ENCODE data around the gene SORCS1. TPM values are rescaled to one million over a fixed set of nuclear protein-coding genes. Genes with fewer than 3 reads are reported as not detected.

SORCS1 gene
- total and polyA plus RNA-seq, 2 donors (not counting 1 experiment from before 2014, with no cell fraction given): under 0.01 to 0.01 TPM

- H3K9ac ChIP-seq (ENCODE audit: insufficient read depth, low read length): no peak overlapping the region
- no peaks in the 10 kb centered on the region for H4K20me1 ChIP-seq (ENCODE audit: control insufficient read depth, extremely low read depth, insufficient read depth, low read length)
- no peaks in the 10 kb centered on the region for H3K27me3 ChIP-seq (ENCODE audit: control insufficient read depth, insufficient read depth, low read length)
- no peak overlapping the region for H3K4me3 ChIP-seq (replicated peaks in 1 of 4; ENCODE audit: control extremely low read depth in 1 of 4, insufficient read depth in 1 of 4, low read depth in 3 of 4, low read length in 4 of 4)
- H3K4me1 ChIP-seq (ENCODE audit: control insufficient read depth, extremely low read depth, insufficient read depth, low read length): no peaks in the 10 kb centered on the region
- no peaks in the 10 kb centered on the region for H3K9me3 ChIP-seq (ENCODE audit: control insufficient read depth, insufficient read depth, low read depth, low read length)
- H3K79me2 ChIP-seq (ENCODE audit: control insufficient read depth, insufficient read depth, low read length): no peaks in the 10 kb centered on the region
- no peak overlapping the region for H3K27ac ChIP-seq (ENCODE audit: insufficient read depth, low read length)
- no peak for TF ChIP-seq EZH2 (IDR thresholded peaks at IDR 0.05; ENCODE audit: low read length, missing control alignments)
- TF ChIP-seq, protein P1, sequence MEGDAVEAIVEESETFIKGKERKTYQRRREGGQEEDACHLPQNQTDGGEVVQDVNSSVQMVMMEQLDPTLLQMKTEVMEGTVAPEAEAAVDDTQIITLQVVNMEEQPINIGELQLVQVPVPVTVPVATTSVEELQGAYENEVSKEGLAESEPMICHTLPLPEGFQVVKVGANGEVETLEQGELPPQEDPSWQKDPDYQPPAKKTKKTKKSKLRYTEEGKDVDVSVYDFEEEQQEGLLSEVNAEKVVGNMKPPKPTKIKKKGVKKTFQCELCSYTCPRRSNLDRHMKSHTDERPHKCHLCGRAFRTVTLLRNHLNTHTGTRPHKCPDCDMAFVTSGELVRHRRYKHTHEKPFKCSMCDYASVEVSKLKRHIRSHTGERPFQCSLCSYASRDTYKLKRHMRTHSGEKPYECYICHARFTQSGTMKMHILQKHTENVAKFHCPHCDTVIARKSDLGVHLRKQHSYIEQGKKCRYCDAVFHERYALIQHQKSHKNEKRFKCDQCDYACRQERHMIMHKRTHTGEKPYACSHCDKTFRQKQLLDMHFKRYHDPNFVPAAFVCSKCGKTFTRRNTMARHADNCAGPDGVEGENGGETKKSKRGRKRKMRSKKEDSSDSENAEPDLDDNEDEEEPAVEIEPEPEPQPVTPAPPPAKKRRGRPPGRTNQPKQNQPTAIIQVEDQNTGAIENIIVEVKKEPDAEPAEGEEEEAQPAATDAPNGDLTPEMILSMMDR (conservative IDR thresholded peaks at IDR 0.05 in 1 of 2, IDR thresholded peaks at IDR 0.05 in 1 of 2; ENCODE audit: low read depth in 1 of 2, low read length in 2 of 2): no peak
- H3K4me2 ChIP-seq (ENCODE audit: extremely low read depth, insufficient read depth, low read length): no peak overlapping the region
- DNase-seq (ENCODE audit: low read depth in 2 of 2): no peak
- H3K36me3 ChIP-seq (ENCODE audit: control insufficient read depth, insufficient read depth, low read length): no peaks in the 10 kb centered on the region
- H2AFZ ChIP-seq (ENCODE audit: low read length): no peak overlapping the region
These were observed 228.5 kb downstream of the SORCS1 start for GRCh38 chr10:106935978-106936451.

GRCh38 chr10:106931853-106932249, 232.7 kb downstream of the SORCS1 start:
- no peaks in the 10 kb centered on the region for H3K4me1 ChIP-seq (ENCODE audit: control insufficient read depth, extremely low read depth, insufficient read depth, low read length)
- H3K79me2 ChIP-seq (ENCODE audit: control insufficient read depth, insufficient read depth, low read length): no peaks in the 10 kb centered on the region
- no peaks in the 10 kb centered on the region for H3K27me3 ChIP-seq (ENCODE audit: control insufficient read depth, insufficient read depth, low read length)
- no peak for TF ChIP-seq EZH2 (IDR thresholded peaks at IDR 0.05; ENCODE audit: low read length, missing control alignments)
- TF ChIP-seq, protein P1 (conservative IDR thresholded peaks at IDR 0.05 in 1 of 2, IDR thresholded peaks at IDR 0.05 in 1 of 2; ENCODE audit: low read depth in 1 of 2, low read length in 2 of 2): no peak
- DNase-seq (ENCODE audit: low read depth in 2 of 2): no peak
- H4K20me1 ChIP-seq (ENCODE audit: control insufficient read depth, extremely low read depth, insufficient read depth, low read length): no peaks in the 10 kb centered on the region
- no peak overlapping the region for H3K4me3 ChIP-seq (replicated peaks in 1 of 4; ENCODE audit: control extremely low read depth in 1 of 4, insufficient read depth in 1 of 4, low read depth in 3 of 4, low read length in 4 of 4)
- H3K36me3 ChIP-seq (ENCODE audit: control insufficient read depth, insufficient read depth, low read length): no peaks in the 10 kb centered on the region
- no peak overlapping the region for H3K9ac ChIP-seq (ENCODE audit: insufficient read depth, low read length)
- H2AFZ ChIP-seq (ENCODE audit: low read length): no peak overlapping the region
- no peak overlapping the region for H3K4me2 ChIP-seq (ENCODE audit: extremely low read depth, insufficient read depth, low read length)
- no peaks in the 10 kb centered on the region for H3K9me3 ChIP-seq (ENCODE audit: control insufficient read depth, insufficient read depth, low read depth, low read length)
- H3K27ac ChIP-seq (ENCODE audit: insufficient read depth, low read length): no peak overlapping the region

DNA sequence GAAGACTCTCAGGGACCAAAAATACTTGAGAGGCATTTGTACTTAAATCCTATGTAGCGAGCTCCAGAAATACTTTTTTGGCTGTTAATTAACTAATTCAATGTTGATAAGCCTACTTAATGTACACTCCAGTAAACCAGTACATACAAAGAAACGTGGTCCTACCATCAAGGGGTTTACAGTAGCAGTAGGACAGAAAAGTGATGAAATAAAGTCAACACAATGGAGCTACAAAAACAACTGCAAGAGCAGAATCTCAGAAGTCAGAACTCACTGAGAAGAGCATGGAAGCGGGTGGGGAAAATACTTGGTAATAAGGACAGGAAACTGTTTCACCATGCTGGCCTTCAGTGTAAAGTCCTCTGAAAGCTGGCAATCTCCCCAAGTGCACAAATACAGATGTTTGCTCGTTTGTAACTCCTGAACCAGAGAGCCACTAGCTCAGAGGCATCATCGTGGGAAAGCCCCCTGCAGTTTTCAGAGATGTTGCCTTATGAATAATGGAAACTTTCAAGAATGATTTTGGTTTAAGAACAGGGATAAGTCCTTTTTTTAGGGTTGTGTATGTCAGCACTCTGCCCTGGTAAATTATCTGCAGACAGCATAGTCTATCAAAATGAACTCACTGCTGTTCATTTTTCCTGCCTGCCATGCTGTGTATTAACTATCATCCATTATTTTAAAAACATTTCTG, 233.2 kb downstream of the SORCS1 start:
- Histone ChIP-seq H3K4me1 (ENCODE audit: control insufficient read depth, extremely low read depth, insufficient read depth, low read length) (no peaks in the 10 kb centered on the region), H3K9me3 (ENCODE audit: control insufficient read depth, insufficient read depth, low read depth, low read length) (no peaks in the 10 kb centered on the region), H4K20me1 (ENCODE audit: control insufficient read depth, extremely low read depth, insufficient read depth, low read length) (no peaks in the 10 kb centered on the region), H3K9ac (ENCODE audit: insufficient read depth, low read length) (no peak overlapping the region), H2AFZ (ENCODE audit: low read length) (no peak overlapping the region), H3K27ac (ENCODE audit: insufficient read depth, low read length) (no peak overlapping the region), H3K4me2 (ENCODE audit: extremely low read depth, insufficient read depth, low read length) (no peak overlapping the region), H3K79me2 (ENCODE audit: control insufficient read depth, insufficient read depth, low read length) (no peaks in the 10 kb centered on the region), H3K27me3 (ENCODE audit: control insufficient read depth, insufficient read depth, low read length) (no peaks in the 10 kb centered on the region), H3K36me3 (ENCODE audit: control insufficient read depth, insufficient read depth, low read length) (no peaks in the 10 kb centered on the region), H3K4me3 (replicated peaks in 1 of 4; ENCODE audit: control extremely low read depth in 1 of 4, insufficient read depth in 1 of 4, low read depth in 3 of 4, low read length in 4 of 4) (no peak overlapping the region)
- no peak for DNase-seq (ENCODE audit: low read depth in 2 of 2)
- TF ChIP-seq, protein P1 (conservative IDR thresholded peaks at IDR 0.05 in 1 of 2, IDR thresholded peaks at IDR 0.05 in 1 of 2; ENCODE audit: low read depth in 1 of 2, low read length in 2 of 2): no peak
- no peak for TF ChIP-seq EZH2 (IDR thresholded peaks at IDR 0.05; ENCODE audit: low read length, missing control alignments)
